NCI-H2196 (cell line): ENCODE measurements around the gene GARIN5B.

Experiments used
- DNase-seq: peaks from one replicate; lab custom pipeline; 2025; ENCODE audit not compliant: unreplicated experiment; lab: John Stamatoyannopoulos, UW

GARIN5B gene

DNA sequence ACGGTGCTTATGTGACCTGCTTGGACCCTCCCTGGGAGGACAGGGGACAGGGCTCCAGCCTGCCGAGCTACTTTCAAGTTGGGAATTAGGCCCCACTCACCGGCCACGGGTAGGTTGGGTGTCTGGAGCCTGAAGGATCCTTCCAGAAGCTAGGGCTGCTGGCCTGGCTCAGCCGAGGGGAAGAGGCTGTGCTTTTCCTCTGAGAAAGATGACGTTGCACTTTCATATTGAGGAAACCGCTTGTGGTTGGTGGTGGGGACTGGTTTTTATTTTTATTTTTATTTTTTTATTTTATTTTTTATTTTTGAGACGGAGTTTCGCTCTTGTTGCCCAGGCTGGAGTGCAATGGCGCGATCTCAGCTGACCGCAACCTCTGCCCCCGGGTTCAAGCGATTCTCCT, 37.9 kb downstream of the GARIN5B start, which contains the start of gene TMEM150B:
Gene TMEM150B (minus strand): TSS at position 170 of the 400 bp plus-strand sequence. CDS start 4,305 bp downstream, outside the sequence.
- DNase-seq, result no peak

GRCh38 chr19:55324662-55325061, 38.4 kb downstream of the GARIN5B start:
- no peak for DNase-seq

- DNase-seq, result no peak
Observed at GRCh38 chr19:55322204-55322885, 40.7 kb downstream of the GARIN5B start.

DNA sequence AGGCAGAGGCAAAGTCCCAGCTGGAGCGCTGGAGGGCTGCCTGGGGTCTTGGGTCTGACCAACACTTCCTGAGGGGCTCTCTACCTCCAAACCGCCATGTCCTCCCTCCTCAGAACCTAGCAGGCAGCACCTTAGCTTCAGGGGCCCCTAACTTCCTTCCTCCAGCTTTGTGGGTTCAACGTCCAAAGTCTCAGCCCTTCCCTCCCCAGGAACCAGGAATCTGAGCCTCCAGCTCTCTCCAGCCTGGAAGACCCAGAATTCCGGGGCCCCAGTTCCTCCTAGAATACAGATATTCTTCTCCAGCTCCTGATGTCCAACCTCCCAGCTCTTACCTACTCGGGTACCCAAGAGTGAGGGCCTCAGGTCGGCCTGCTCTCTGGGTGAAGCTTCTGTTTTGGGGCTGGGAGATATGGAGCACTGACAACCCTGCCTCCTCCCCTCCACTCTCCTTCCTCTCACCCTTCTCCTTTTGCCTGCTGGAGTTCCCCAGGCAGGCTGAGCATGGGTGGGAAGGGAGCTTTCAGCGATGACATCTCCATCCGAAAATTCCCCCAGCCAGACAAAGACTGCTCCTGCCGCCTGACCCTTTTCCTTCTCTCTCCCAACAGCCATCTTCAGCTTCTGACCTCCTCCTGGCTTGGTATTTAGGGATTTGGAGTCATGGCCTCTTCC, 41.5 kb downstream of the GARIN5B start:
- DNase-seq, result no peak

DNA sequence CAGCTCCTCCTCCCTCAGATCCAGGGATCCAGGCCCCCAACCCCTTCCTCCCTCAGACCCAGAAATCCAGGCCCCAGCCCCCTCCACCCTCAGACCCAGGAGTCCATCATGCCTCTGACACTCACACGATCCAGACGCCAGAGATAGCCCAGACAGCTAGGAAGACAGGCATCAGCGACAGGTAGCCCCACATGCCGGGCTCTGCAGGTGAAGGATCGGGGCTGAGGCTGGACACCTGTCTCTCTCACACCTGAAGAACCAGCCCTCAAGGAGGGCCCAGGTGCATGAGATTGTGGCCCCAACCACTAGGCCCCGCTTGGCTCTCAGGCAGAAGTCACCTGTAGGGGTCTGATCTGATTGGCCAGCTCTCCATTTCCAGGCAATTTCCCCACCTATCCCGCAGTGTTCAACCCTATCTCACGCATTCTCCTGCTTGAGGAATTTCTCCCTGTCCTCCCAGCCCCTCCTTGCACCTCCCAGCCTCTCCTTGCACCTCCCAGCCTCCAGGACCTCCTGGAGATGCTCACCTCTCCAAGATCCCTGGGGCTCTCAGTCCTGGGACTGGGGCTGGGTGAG, 42.1 kb downstream of the GARIN5B start:
- no peak for DNase-seq

GRCh38 chr19:55319785-55320184, 43.3 kb downstream of the GARIN5B start:
- no peak for DNase-seq

GRCh38 chr19:55316646-55317045, 46.4 kb downstream of the GARIN5B start:
- no peak for DNase-seq

- no peak for DNase-seq
Observed at GRCh38 chr19:55315956-55316525, 47.0 kb downstream of the GARIN5B start.

- DNase-seq, result no peak
Observed at GRCh38 chr19:55314396-55314795, 48.7 kb downstream of the GARIN5B start.

DNA sequence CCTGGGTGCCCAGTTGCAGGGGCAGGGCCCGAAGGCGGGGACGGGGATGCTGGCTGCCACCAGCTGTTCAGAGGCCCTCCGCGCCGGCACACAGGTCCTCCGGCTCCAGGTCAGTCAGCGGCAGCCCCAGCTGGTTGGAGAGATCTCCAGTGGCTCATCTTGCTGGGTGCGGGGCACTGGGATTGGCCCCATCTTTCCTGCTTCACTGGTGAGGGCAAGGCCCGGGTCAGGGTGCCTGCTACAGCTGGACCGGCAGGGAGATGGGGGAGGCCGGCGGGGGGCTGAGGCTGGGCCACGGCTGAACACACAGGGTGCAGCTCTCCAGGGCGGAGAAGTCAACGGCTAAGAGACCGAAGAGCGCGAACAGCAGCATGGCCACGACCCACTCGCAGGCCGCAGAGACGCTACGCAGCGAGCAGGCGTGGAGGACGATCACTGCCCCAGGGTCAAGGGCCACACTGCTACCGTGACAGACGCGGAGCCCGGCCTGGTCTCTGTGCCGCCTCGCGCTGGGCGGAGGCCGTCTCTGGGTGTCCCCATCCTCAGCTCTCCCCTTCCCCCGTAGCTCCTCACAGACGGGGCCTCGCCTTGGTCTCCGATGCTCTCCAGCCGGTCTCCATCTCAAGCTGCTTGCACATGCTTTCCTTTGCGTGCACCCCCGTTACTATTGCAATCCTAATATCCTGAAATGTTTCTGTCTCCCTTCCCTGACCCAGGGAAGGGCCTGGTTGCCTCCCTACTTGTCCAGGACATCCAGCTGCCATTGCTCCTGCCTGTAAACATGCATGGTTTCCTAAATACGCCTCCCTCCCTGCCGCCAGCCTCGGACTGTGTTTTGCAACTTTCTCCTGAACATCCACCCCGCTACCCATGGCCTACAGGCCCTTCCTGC, 50.2 kb downstream of the GARIN5B start:
- no peak for DNase-seq

DNA sequence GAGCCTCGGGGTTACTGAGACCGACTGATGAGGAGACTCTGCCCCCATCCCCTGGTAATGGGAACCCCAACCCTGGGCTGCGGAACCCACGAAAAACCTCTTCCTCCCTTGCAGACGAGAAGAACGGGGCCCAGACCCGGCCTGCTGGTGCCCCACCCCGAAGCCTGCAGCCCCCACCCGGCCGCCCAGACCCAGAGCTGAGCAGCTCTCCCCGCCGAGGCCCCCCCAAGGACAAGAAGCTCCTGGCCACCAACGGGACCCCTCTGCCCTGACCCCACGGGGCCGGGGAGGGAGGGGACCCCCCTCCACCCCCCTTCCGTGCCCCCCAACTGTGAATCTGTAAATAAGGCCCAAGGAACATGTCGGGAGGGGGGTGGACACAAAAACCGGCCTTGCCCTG, 51.3 kb downstream of the GARIN5B start:
- DNase-seq, result no peak

GRCh38 chr19:55311397-55311796, 51.7 kb downstream of the GARIN5B start:
- DNase-seq, result no peak

- DNase-seq, result no peak
Observed at GRCh38 chr19:55310498-55310897, 52.6 kb downstream of the GARIN5B start.

- DNase-seq, result no peak
Observed at GRCh38 chr19:55309448-55309847, 53.6 kb downstream of the GARIN5B start.

DNA sequence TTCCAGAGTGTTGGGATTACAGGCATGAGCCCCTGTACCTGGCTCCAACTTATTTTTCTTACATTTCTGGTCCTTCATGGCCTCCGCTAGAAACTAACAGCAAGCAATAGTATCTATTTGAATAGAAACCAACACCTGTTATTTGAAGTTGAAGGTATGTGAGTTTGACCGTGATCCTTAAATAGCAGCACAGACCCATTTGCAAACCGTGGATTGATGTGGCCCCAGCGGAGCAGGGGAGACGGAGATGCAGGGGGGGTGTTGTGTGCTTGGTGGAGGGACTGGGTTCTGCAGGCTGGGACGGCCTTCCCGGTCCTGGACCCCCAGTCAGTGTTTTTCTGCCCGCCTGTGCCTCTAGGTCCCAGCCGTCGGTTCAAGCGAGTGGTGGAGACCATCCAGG, 54.8 kb downstream of the GARIN5B start:
- no peak for DNase-seq

DNA sequence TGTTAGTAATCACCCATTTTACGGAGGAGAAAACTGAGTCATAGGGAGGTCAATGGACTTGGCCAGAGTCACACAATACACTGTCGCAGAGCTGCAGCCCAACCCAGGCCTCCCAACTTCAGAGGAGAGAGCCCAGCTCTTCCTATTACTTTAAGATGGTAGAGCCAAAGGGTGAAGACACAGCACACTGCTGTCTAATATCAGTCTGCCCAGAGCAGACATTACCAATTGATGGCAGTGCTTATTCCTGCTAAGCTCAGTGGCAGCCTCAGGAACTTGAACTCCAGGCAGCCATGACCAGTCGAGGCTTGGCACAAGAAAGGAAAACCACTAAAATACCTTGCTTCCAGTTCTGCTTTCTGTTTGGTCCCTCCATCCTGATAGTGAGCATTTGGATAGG, 56.3 kb downstream of the GARIN5B start:
- DNase-seq, result no peak

DNA sequence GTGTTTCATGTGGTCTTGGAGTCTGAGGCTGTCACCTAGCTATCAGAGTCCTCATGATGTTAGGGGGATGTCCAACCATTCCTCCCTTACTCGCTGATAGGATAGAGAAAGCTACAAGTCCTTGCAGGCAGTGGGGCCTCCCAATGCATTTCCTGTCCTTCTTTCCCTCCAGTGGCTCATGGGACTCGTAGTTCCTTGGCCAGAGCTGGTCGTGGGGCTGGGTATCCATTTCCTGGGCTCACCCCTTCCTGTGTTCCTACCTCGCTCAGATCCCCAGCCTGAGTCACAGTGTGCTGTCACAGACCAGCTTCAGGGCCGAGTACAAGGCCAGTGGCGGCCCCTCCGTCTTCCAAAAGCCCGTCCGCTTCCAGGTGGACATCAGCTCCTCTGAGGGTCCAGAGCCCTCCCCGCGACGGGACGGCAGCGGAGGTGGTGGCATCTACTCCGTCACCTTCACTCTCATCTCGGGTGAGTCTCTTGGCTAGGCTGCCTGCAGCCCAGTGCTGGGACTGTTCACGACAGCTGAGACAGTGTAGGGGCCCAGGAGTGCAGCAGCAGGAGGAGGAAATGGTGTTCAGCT, 57.0 kb downstream of the GARIN5B start:
- DNase-seq, result no peak

DNA sequence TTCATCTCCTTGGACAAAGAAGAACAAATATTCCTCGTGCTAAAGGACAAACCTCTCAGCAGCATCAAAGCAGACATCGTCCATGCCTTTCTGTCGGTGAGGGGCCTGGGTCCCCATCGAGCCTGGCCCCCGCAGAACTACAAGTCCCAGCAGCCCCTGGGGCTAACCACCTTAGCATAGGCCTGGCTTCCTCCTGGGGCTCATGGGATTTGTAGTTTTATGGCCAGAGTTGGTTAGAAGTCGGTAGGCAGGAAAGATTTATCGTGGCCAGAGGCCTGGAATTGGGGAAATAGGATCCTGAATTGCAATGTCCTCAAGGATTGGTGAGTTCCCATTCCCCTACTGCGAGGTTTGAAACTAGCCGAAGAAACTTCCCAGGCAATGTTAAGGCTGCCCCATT, 57.6 kb downstream of the GARIN5B start:
- DNase-seq, result peak; percentile 36

DNA sequence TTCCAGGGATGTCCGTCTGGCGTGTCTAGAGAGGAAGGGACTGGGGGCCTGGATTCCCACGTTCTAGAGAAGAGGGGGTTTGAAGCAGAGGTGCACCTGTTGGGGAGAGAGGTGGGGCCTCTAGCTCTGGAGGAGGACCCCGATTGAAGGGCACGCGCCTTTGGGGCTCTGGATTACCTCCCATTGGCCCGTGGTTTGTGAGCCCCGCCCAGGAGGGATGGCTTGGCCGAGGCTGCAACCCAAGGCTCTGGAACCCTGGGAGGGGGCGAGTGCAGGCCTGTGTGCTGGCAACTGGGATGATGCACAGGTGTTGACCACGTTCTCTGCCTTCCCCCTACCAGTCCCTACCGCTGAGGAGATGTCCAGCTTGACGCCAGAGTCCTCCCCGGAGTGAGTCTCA, 58.1 kb downstream of the GARIN5B start:
- DNase-seq, result no peak
